HCT116 (cell line): ENCODE results near the gene KIF5C. TPM values are rescaled to one million over a fixed set of nuclear protein-coding genes. Genes with fewer than 3 reads are reported as not detected.

Experiments
- ATAC-seq: fragments of 200-7000 bp; cut with Tn5 transposase; 2 replicates; pipeline ENCODE4 v1.9.1; 2020; ENCODE audit warnings: mild to moderate bottlenecking, moderate library complexity
- BruUV-seq: library from RNA; stranded (reverse); fragments of 400-500 nt; replicated peaks from 2 replicates; lab custom pipeline; 2021; lab: Mats Ljungman, UMichigan
- CTCF ChIA-PET: fragments of 300-600 bp; sonication (Branson Sonifier 250); formaldehyde crosslinking; loops from one replicate; lab custom pipeline; 2021; ENCODE audit warnings: antibody characterized with exemption; lab: Charles Lee
- POLR2A ChIA-PET: fragments of 300-600, 350-600 bp; sonication (Branson Sonifier 250); formaldehyde crosslinking; loops from one replicate; lab custom pipeline; 2021; ENCODE audit warnings: antibody characterized with exemption; lab: Charles Lee
- RAD21 ChIA-PET, 2 experiments: fragments of 300-600 bp; sonication (Branson Sonifier 250); formaldehyde crosslinking; loops; one replicate each; lab custom pipeline; 2023; ENCODE audit warnings: low total read pairs in 2 of 2; ENCODE audit not compliant: uncharacterized antibody in 2 of 2, unreplicated experiment in 2 of 2, low non-redundant PET in 1 of 2; lab: Charles Lee
- DNase-seq: peaks from one replicate; pipeline ENCODE4 v3.0.0-alpha.2; 2010; ENCODE audit warnings: low read depth, low spot score
- H2AFZ ChIP-seq: fragments of 200-600 bp; shearing (Covaris generic), sonication (generic); 2 replicates; pipeline ENCODE4 v1.6.1; 2017; ENCODE audit warnings: low read depth, mixed run types, mixed read lengths, antibody characterized with exemption, low read length; ENCODE audit not compliant: poor library complexity, severe bottlenecking
- H3K27ac ChIP-seq: 2 replicates; pipeline ENCODE4 v1.5.1; 2012; ENCODE audit warnings: low read depth, low read length
- H3K27me3 ChIP-seq: fragments of 200-600 bp; sonication (generic); 2 replicates; pipeline ENCODE4 v1.6.1; 2016; ENCODE audit warnings: mixed run types, low read length, mixed read lengths; ENCODE audit not compliant: insufficient read depth
- H3K36me3 ChIP-seq, 2 experiments: fragments of 200-500 bp in 1 of 2; fragments of 200-600 bp in 1 of 2; sonication (Bioruptor generic) in 1 of 2; sonication (generic) in 1 of 2; 2 replicates each; pipeline versions ENCODE4 v1.5.1 to v1.6.1; 2014 to 2016; ENCODE audit warnings: low read length in 2 of 2, inconsistent platforms in 1 of 2, mixed read lengths in 1 of 2, mixed run types in 1 of 2; ENCODE audit not compliant: insufficient read depth in 2 of 2, control insufficient read depth in 1 of 2
- H3K4me1 ChIP-seq, 2 experiments: fragments of 200-600 bp in 1 of 2; sonication (generic) in 1 of 2; 2 replicates each; pipeline versions ENCODE4 v1.5.1 to v1.6.1; 2012 to 2017; ENCODE audit warnings: low read length in 2 of 2, inconsistent platforms in 1 of 2, mild to moderate bottlenecking in 1 of 2, mixed read lengths in 1 of 2, mixed run types in 1 of 2, moderate library complexity in 1 of 2; ENCODE audit not compliant: insufficient read depth in 2 of 2, control insufficient read depth in 1 of 2
- H3K4me2 ChIP-seq: fragments of 200-600 bp; sonication (generic); 2 replicates; pipeline ENCODE4 v1.6.1; 2017; ENCODE audit warnings: mixed run types, low read length, mixed read lengths
- H3K4me3 ChIP-seq, 2 experiments: fragments of 200-600 bp in 1 of 2; sonication (generic) in 1 of 2; replicated peaks in 1 of 2; 2 replicates each; pipeline ENCODE4 v1.5.1; 2011 to 2016; ENCODE audit warnings: low read length in 2 of 2, control low read depth in 1 of 2, low read depth in 1 of 2, mild to moderate bottlenecking in 1 of 2, mixed read lengths in 1 of 2, mixed run types in 1 of 2
- H3K79me2 ChIP-seq: fragments of 200-600 bp; sonication (generic); 2 replicates; pipeline ENCODE4 v1.6.1; 2017; ENCODE audit warnings: mild to moderate bottlenecking, mixed run types, low read length, moderate library complexity, mixed read lengths; ENCODE audit not compliant: insufficient read depth
- H3K9ac ChIP-seq: fragments of 200-600 bp; sonication (generic); 2 replicates; pipeline ENCODE4 v1.6.1; 2016; ENCODE audit warnings: low read length, mixed read lengths
- H3K9me2 ChIP-seq: fragments of 200-600 bp; sonication (generic), shearing (Covaris generic); 2 replicates; pipeline ENCODE4 v1.6.1; 2017; ENCODE audit warnings: mixed run types, mild to moderate bottlenecking, moderate library complexity; ENCODE audit not compliant: insufficient read depth
- H3K9me3 ChIP-seq, 2 experiments: fragments of 200-500 bp in 1 of 2; fragments of 200-600 bp in 1 of 2; sonication (Bioruptor generic) in 1 of 2; sonication (generic) in 1 of 2; 2 replicates each; pipeline ENCODE4 v1.6.1; 2014 to 2017; ENCODE audit warnings: low read length in 2 of 2, mixed read lengths in 2 of 2, inconsistent platforms in 1 of 2, low read depth in 1 of 2, mild to moderate bottlenecking in 1 of 2, mixed run types in 1 of 2, moderate library complexity in 1 of 2; ENCODE audit not compliant: control insufficient read depth in 1 of 2, insufficient read depth in 1 of 2
- H4K20me1 ChIP-seq: fragments of 200-600 bp; sonication (generic), shearing (Covaris generic); 2 replicates; pipeline ENCODE4 v1.6.1; 2017; ENCODE audit warnings: mixed run types, mild to moderate bottlenecking, moderate library complexity; ENCODE audit not compliant: insufficient read depth
- CBX3 ChIP-seq: IDR thresholded peaks from 2 replicates; pipeline ENCODE4 v1.6.1; 2012; ENCODE audit warnings: low read depth
- ELF1 ChIP-seq: IDR thresholded peaks from 2 replicates; pipeline ENCODE4 v1.6.1; 2012; ENCODE audit warnings: low read depth, borderline replicate concordance
- EZH2phosphoT487 ChIP-seq: fragments of 200-600 bp; IDR thresholded peaks from 2 replicates; pipeline ENCODE4 v1.6.1; 2018; ENCODE audit warnings: antibody characterized with exemption, borderline replicate concordance
- POLR2A ChIP-seq: IDR thresholded peaks from 2 replicates; pipeline ENCODE4 v1.7.0; 2011; ENCODE audit warnings: borderline replicate concordance; ENCODE audit not compliant: insufficient read depth, insufficient read length; ENCODE audit errors: extremely low read depth
- SIN3A ChIP-seq: IDR thresholded peaks from 2 replicates; pipeline ENCODE4 v1.6.1; 2012; ENCODE audit warnings: low read depth
- TCF7L2 ChIP-seq: IDR thresholded peaks from 2 replicates; pipeline ENCODE4 v1.7.0; 2011; ENCODE audit warnings: borderline replicate concordance, inconsistent platforms; ENCODE audit not compliant: insufficient read depth, insufficient read length; ENCODE audit errors: extremely low read depth
- ZFX ChIP-seq: fragments of 450-650 bp; IDR thresholded peaks from 2 replicates; pipeline ENCODE4 v1.6.1; 2017
- ZNF274 ChIP-seq: fragments of 200-500 bp; sonication (Bioruptor generic); IDR thresholded peaks from 2 replicates; pipeline ENCODE4 v1.6.1; 2014; ENCODE audit warnings: mild to moderate bottlenecking, low read depth, low read length, inconsistent platforms
- intact Hi-C: fragments of 100-400 bp; cut with micrococcal nuclease; formaldehyde crosslinking; loops from 2 replicates; pipeline ENCODE4 v1.10.0; 2022
- total RNA-seq: library from RNA; stranded (reverse); gene quantifications from one replicate; pipeline ENCODE4 v1.2.1, GENCODE V29; 2021; ENCODE audit not compliant: unreplicated experiment
- TF ChIP-seq, protein P1 (sequence below): IDR thresholded peaks from 2 replicates; pipeline ENCODE4 v1.6.1; 2012
- TF ChIP-seq, protein P2 (sequence below), 3 experiments: fragments of 200-600 bp in 1 of 3; sonication (generic) in 1 of 3; IDR thresholded peaks in 2 of 3; conservative IDR thresholded peaks in 1 of 3; 2 replicates each; pipeline ENCODE4 v1.5.1; 2012 to 2017; ENCODE audit warnings: low read depth in 2 of 3, low read length in 2 of 3, antibody characterized with exemption in 1 of 3, borderline replicate concordance in 1 of 3, control low read depth in 1 of 3, mild to moderate bottlenecking in 1 of 3, mixed read lengths in 1 of 3, mixed run types in 1 of 3, moderate library complexity in 1 of 3; ENCODE audit not compliant: insufficient read depth in 1 of 3

Gene KIF5C
- total RNA-seq, 1 experiment from 2014 or later, result 6.5 TPM

DNA sequence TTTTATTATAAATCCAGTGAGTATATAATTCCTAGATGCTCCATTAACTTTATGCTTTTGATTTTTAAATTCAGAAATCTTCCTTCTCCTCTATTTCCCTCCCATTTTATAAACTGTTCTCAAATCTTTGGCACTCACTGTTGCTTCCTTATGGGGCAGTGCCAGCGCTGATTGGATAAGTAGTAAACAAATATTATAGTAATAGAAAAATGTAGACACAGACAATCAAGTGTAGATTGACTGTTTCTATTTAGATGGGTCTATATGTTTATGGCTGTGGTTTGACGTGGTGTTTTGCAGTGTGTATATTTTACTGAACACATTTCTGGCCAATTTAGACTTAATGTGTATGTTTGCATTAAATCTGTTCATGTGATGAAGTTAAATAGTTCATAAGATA, 200.1 kb downstream of the KIF5C start:
- Histone ChIP-seq H3K9me2 (no peaks in the 10 kb centered on the region), H3K9ac (no peak overlapping the region), H2AFZ (no peak overlapping the region), H3K4me1 (no peaks in the 10 kb centered on the region)
- DNase-seq, result no peak
- TF ChIP-seq ZFX, result no peak
- TF ChIP-seq CBX3, result no peak
- TF ChIP-seq, protein P1, sequence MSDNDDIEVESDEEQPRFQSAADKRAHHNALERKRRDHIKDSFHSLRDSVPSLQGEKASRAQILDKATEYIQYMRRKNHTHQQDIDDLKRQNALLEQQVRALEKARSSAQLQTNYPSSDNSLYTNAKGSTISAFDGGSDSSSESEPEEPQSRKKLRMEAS, result no peak
- no peak for TF ChIP-seq SIN3A
- TF ChIP-seq EZH2phosphoT487, result no peak
- no peak for TF ChIP-seq ZNF274
- TF ChIP-seq TCF7L2, result no peak
- TF ChIP-seq, protein P2, sequence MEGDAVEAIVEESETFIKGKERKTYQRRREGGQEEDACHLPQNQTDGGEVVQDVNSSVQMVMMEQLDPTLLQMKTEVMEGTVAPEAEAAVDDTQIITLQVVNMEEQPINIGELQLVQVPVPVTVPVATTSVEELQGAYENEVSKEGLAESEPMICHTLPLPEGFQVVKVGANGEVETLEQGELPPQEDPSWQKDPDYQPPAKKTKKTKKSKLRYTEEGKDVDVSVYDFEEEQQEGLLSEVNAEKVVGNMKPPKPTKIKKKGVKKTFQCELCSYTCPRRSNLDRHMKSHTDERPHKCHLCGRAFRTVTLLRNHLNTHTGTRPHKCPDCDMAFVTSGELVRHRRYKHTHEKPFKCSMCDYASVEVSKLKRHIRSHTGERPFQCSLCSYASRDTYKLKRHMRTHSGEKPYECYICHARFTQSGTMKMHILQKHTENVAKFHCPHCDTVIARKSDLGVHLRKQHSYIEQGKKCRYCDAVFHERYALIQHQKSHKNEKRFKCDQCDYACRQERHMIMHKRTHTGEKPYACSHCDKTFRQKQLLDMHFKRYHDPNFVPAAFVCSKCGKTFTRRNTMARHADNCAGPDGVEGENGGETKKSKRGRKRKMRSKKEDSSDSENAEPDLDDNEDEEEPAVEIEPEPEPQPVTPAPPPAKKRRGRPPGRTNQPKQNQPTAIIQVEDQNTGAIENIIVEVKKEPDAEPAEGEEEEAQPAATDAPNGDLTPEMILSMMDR (IDR thresholded peaks at IDR 0.05 in 2 of 3, conservative IDR thresholded peaks at IDR 0.05 in 1 of 3; ENCODE audit: borderline replicate concordance in 1 of 3, insufficient read depth in 1 of 3, low read depth in 2 of 3, low read length in 2 of 3), result no peak
- no peak for TF ChIP-seq POLR2A
- no peak for TF ChIP-seq ELF1
- TF ChIP-seq, all 23 proteins: peak for 0
- ChIA-PET RAD21 (no interaction called here), CTCF (no interaction called here), POLR2A (no interaction called here)
- no peaks in the 10 kb centered on the region for H3K79me2 ChIP-seq
- H3K9me3 ChIP-seq, result no peaks in the 10 kb centered on the region
- no peaks in the 10 kb centered on the region for H3K36me3 ChIP-seq
- H3K27ac ChIP-seq, result no peak overlapping the region
- H3K27me3 ChIP-seq, result no peaks in the 10 kb centered on the region
- H4K20me1 ChIP-seq, result no peaks in the 10 kb centered on the region
- intact Hi-C loops, result no loop called here
- no peak overlapping the region for H3K4me3 ChIP-seq
- BruUV-seq, result no TSS peak
- no peak overlapping the region for H3K4me2 ChIP-seq
- no peak for ATAC-seq
